Activated B cell treated with CpG ODN at 0.5 μM for 24 hours (primary cell): ENCODE measurements around the gene COL16A1. TPM values are rescaled to one million over a fixed set of nuclear protein-coding genes. Genes with fewer than 3 reads are reported as not detected.

Source experiments
- ATAC-seq: fragments of 200-7000 bp; cut with Tn5 transposase; one replicate; pipeline ENCODE4 v1.10.0; 2021; ENCODE audit warnings: low read depth, mild to moderate bottlenecking, moderate library complexity
- CTCF ChIA-PET: fragments of 350-600 bp; sonication (Branson Sonifier 250); formaldehyde crosslinking; loops from one replicate; lab custom pipeline; 2021; ENCODE audit warnings: antibody characterized with exemption; lab: Charles Lee
- POLR2A ChIA-PET: fragments of 350-600 bp; sonication (Branson Sonifier 250); formaldehyde crosslinking; loops from one replicate; lab custom pipeline; 2021; ENCODE audit warnings: antibody characterized with exemption; lab: Charles Lee
- DNase-seq: peaks from one replicate; pipeline ENCODE4 v3.0.0; 2022
- H3K27ac Mint-ChIP-seq: one replicate; pipeline ENCODE4 v1.8.0; 2020; ENCODE audit warnings: mixed read lengths
- H3K27me3 Mint-ChIP-seq: one replicate; pipeline ENCODE4 v1.8.0; 2021; ENCODE audit warnings: mixed read lengths
- H3K36me3 Mint-ChIP-seq: one replicate; pipeline ENCODE4 v1.8.0; 2021; ENCODE audit warnings: low read depth, mixed read lengths
- H3K4me1 Mint-ChIP-seq: one replicate; pipeline ENCODE4 v1.8.0; 2021; ENCODE audit warnings: mixed read lengths
- H3K4me3 Mint-ChIP-seq: one replicate; pipeline ENCODE4 v1.8.0; 2020; ENCODE audit warnings: mild to moderate bottlenecking, mixed read lengths
- H3K9me3 Mint-ChIP-seq: one replicate; pipeline ENCODE4 v1.8.0; 2020; ENCODE audit warnings: mixed read lengths
- intact Hi-C: fragments of 100-400 bp; cut with micrococcal nuclease; formaldehyde crosslinking; loops from one replicate; pipeline ENCODE4 v1.15.1; 2024
- total RNA-seq: library from RNA; stranded (reverse); gene quantifications from 2 replicates; pipeline ENCODE4 v1.2.3, GENCODE V29; 2022
- TF ChIP-seq, protein P1 (sequence below): fragments of 200-600 bp; IDR thresholded peaks from one replicate; pipeline ENCODE4 v1.8.0; 2022; ENCODE audit warnings: antibody characterized with exemption, mild to moderate bottlenecking

The COL16A1 gene
- total RNA-seq, 1 donor from 2014 or later: 0.31 TPM

DNA sequence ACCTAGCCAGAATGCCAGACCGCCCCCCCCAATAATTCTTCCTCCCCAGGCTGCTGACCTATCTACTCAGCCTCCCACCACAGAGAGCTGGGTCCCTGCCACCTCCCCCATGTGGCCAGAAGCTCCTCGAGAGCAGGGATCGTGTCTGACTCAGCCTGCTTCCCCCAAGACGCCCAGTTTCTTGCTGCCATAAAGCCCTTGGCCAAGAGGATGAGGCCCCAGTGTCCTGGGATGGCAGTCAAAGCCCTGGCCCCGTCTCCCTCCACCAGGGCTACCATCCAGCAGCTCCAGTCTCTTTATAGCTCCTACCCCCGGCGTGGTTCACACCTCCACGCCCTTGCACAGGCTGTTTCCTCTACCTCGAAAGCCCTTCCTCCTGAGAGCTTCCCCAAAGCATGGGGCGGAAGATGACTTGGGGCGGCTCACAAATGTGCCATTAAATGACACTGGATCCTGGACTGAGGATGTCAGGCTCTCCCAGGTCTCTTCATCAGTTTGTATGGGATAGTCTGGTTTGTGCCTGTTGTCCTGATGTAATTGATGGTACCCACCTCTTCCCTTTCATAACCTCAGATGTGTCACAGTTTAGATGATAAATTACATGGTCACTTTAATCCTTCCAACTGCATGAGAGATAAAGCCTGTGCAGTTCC is 47.2 kb upstream of the COL16A1 start:
- Mint-ChIP-seq H3K4me3 (no peak overlapping the region), H3K36me3 (no peaks in the 10 kb centered on the region), H3K9me3 (no peaks in the 10 kb centered on the region), H3K27ac (no peak overlapping the region), H3K27me3 (peaks cover 10% of the 10 kb centered on the region), H3K4me1 (peaks cover 31% of the 10 kb centered on the region)
- peak; percentile 61 for ATAC-seq
- DNase-seq: no peak
- intact Hi-C loops: no loop called here
- POLR2A ChIA-PET: interaction anchor here (1.3 kb wide), 1 partner anchor 34 kb away, joined by 3 read pairs; no protein-coding TSS in a partner anchor
- TF ChIP-seq, protein P1, sequence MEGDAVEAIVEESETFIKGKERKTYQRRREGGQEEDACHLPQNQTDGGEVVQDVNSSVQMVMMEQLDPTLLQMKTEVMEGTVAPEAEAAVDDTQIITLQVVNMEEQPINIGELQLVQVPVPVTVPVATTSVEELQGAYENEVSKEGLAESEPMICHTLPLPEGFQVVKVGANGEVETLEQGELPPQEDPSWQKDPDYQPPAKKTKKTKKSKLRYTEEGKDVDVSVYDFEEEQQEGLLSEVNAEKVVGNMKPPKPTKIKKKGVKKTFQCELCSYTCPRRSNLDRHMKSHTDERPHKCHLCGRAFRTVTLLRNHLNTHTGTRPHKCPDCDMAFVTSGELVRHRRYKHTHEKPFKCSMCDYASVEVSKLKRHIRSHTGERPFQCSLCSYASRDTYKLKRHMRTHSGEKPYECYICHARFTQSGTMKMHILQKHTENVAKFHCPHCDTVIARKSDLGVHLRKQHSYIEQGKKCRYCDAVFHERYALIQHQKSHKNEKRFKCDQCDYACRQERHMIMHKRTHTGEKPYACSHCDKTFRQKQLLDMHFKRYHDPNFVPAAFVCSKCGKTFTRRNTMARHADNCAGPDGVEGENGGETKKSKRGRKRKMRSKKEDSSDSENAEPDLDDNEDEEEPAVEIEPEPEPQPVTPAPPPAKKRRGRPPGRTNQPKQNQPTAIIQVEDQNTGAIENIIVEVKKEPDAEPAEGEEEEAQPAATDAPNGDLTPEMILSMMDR: no peak
- CTCF ChIA-PET: interaction anchor here (1.0 to 1.2 kb wide), 3 partner anchors 10 to 37 kb away, joined by 3 to 4 read pairs (median 3); no protein-coding TSS in a partner anchor

DNA sequence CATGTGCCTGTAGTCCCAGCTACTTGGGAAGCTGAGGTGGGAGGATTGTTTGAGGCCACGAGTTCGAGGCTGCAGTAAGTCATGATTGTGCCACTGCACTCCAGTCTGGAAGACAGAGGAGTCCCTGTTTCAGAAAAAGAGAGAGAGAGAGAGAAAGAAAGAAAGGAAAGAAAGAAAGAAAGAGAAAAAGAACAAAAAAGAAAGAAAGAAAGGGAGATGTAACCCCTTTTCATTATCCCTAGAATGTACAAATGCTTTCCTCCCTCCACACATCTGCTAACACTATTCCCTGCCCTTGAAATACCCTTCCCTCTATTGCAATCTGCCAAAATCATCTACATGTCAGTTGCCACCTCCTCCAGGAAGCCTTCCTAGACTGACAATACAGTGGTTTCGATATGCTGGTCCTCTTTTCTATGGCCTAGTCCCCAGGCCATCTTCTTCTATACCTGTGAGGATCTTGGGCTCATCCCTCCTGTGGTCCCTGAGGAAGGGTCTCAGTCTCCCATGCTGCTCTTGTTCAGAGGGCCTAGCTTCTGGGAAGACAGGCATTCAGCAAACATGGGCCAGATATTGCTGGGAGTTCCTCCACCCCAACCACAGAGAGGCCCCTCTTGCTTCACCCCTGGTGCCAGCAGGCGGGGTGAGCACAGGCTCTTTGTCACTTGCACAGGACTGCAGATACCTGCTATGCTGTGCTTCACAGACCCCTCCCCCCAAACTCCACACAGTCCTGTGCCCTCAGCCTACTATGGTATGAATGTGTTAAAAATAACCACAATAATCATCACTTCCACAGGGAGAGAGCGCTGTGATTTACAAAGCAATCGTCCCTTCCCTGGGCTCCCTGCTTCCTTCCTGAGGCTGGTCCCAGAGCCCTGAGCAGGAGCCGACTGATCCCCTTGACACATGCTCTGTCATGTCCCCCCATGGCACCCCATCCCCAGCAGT is 46.2 kb upstream of the COL16A1 start:
- POLR2A ChIA-PET: no interaction called here
- ATAC-seq (no peak), DNase-seq (no peak)
- H3K4me3 Mint-ChIP-seq: no peak overlapping the region
- peaks cover 40% of the 10 kb centered on the region for H3K4me1 Mint-ChIP-seq
- intact Hi-C loops: no loop called here
- TF ChIP-seq, protein P1: no peak
- no peak overlapping the region for H3K27ac Mint-ChIP-seq
- no peaks in the 10 kb centered on the region for H3K36me3 Mint-ChIP-seq
- peaks cover 8% of the 10 kb centered on the region for H3K27me3 Mint-ChIP-seq
- no peaks in the 10 kb centered on the region for H3K9me3 Mint-ChIP-seq
- CTCF ChIA-PET: interaction anchor here (0.6 to 1.2 kb wide), 3 partner anchors 11 to 364 kb away, joined by 3 to 4 read pairs (median 4); no protein-coding TSS in a partner anchor

DNA sequence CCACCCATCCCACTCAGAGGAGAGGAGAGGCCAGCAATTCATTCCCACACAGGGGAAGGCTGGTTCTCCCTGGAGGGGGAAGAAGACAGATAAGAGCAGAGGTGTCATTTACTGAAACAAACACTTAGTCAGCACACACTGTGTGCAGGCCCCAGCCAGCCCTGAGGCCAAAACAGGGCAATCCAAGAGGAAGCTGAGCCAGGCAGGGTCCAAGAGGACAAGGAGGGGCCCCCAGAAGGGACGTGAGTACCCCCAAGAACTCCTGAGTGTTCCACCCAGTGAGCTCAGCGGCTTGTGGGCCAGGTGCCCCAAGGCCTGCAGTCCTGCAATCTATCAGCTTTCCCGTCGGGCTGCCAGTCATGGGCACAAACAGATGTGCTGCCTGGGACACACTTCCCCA is 44.5 kb upstream of the COL16A1 start:
- Mint-ChIP-seq H3K27me3 (peaks cover 8% of the 10 kb centered on the region), H3K36me3 (no peaks in the 10 kb centered on the region), H3K4me3 (no peak overlapping the region), H3K9me3 (no peaks in the 10 kb centered on the region), H3K4me1 (peaks cover 52% of the 10 kb centered on the region), H3K27ac (no peak overlapping the region)
- TF ChIP-seq, protein P1: no peak
- no peak for DNase-seq
- intact Hi-C loops: no loop called here
- ChIA-PET CTCF (interaction anchor here (1.1 kb wide), 1 partner anchor 13 kb away, joined by 3 read pairs; no protein-coding TSS in a partner anchor), POLR2A (no interaction called here)
- ATAC-seq: no peak

DNA sequence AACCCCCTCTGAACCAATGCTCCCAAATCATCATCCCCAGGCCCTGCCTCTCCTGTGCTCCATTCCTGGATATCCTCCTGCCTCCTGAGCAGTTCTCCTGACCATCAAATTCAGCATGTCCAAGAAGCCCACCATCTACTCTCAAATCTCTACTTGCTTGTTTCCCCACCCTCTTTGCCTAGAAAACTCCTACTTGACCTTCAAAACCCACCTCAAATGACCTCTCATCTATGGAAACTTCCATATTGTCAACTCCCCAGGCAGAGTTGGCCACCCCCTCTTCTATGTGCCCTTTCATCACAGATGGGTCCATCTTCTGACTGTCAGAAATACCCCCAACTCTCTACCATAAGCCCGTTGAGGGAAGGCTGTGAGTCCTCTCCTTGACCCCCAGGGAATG is 43.5 kb upstream of the COL16A1 start:
- H3K27ac Mint-ChIP-seq: no peak overlapping the region
- H3K36me3 Mint-ChIP-seq: no peaks in the 10 kb centered on the region
- H3K9me3 Mint-ChIP-seq: no peaks in the 10 kb centered on the region
- H3K4me1 Mint-ChIP-seq: peaks cover 52% of the 10 kb centered on the region
- ChIA-PET POLR2A (no interaction called here), CTCF (interaction anchor here (1.1 kb wide), 1 partner anchor 14 kb away, joined by 3 read pairs; no protein-coding TSS in a partner anchor)
- intact Hi-C loops: no loop called here
- H3K27me3 Mint-ChIP-seq: peaks cover 8% of the 10 kb centered on the region
- H3K4me3 Mint-ChIP-seq: no peak overlapping the region
- DNase-seq (no peak), ATAC-seq (no peak)
- TF ChIP-seq, protein P1: no peak

DNA sequence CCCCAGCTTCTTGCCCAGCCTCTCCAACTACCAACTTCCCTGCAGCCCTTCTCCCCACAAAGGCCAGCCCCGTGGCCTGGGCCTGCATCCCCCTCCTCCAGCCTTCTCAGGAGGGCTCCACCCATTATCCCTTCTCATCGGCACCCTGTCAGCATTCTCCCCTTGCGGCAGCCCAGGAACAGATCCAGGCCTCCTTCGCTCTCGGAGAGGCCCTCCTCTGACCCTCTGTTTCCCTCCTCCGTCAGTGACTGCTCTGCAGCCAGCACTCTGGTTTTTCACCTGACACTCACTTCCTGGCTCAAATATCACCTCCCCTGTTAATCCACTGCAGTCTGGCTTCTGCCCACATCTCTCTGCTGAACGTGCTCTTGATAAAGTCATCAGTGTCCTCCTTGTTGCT is 42.9 kb upstream of the COL16A1 start:
- DNase-seq (no peak), ATAC-seq (no peak)
- POLR2A ChIA-PET: no interaction called here
- Mint-ChIP-seq H3K4me1 (peaks cover 48% of the 10 kb centered on the region), H3K9me3 (no peaks in the 10 kb centered on the region), H3K4me3 (no peak overlapping the region), H3K36me3 (no peaks in the 10 kb centered on the region), H3K27me3 (peaks cover 7% of the 10 kb centered on the region), H3K27ac (peak overlapping the region; percentile 26)
- TF ChIP-seq, protein P1: no peak
- CTCF ChIA-PET: interaction anchor here (1.4 kb wide), 1 partner anchor 82 kb away, joined by 3 read pairs; no protein-coding TSS in a partner anchor
- intact Hi-C loops: no loop called here
